ENCODE measurements around the gene SNRPD3.

The SNRPD3 gene

GRCh38 chr22:24519496-24519895, 36.3 kb upstream of the SNRPD3 start:
- H3K9ac ChIP-seq (ENCODE audit: low read length): no peak overlapping the region
- H3K79me2 ChIP-seq (ENCODE audit: control insufficient read depth, insufficient read depth, low read length, poor library complexity): no peaks in the 10 kb centered on the region
- DNase-seq: no peak
- H3K14ac ChIP-seq (ENCODE audit: low read length): no peak overlapping the region
- H4K12ac ChIP-seq (ENCODE audit: low read depth, low read length): no peak overlapping the region
- no peak overlapping the region for H3K4ac ChIP-seq (ENCODE audit: low read depth, low read length)
- no peak overlapping the region for H3K4me2 ChIP-seq (ENCODE audit: low read length)
- H4K8ac ChIP-seq (ENCODE audit: low read depth, low read length): no peak overlapping the region
- no CpG with 5 or more reads among the region's 5 CpGs for WGBS (ENCODE audit: extremely low coverage, insufficient coverage, insufficient read length)
- no peak overlapping the region for H2BK120ac ChIP-seq (ENCODE audit: insufficient read depth, low read length, poor library complexity)
- H3K27me3 ChIP-seq (ENCODE audit: insufficient read depth, low read length): no peaks in the 10 kb centered on the region
- peaks cover 3 to 8% of the 10 kb centered on the region in 2 experiments for H3K4me1 ChIP-seq (ENCODE audit: control insufficient read depth in 1 of 2, insufficient read depth in 2 of 2, low read length in 2 of 2)
- H3K27ac ChIP-seq (ENCODE audit: low read depth, low read length): no peak overlapping the region
- H2BK12ac ChIP-seq (ENCODE audit: low read length): no peak overlapping the region
- peaks cover 2% of the 10 kb centered on the region for H3K79me1 ChIP-seq (ENCODE audit: low read length)
- H2AK5ac ChIP-seq (ENCODE audit: low read length): no peak overlapping the region
- H3K23ac ChIP-seq (ENCODE audit: low read length): no peak overlapping the region
- no peak overlapping the region for H3K18ac ChIP-seq (ENCODE audit: low read length)
- no peak overlapping the region for H4K91ac ChIP-seq (ENCODE audit: low read depth, low read length)
- H3K9me3 ChIP-seq (ENCODE audit: insufficient read depth, low read depth, low read length): no peaks in the 10 kb centered on the region
- H3K4me3 ChIP-seq (ENCODE audit: low read depth, low read length): no peak overlapping the region
- no peaks in the 10 kb centered on the region for H3K36me3 ChIP-seq (ENCODE audit: control insufficient read depth in 1 of 2, insufficient read depth in 2 of 2, low read length in 2 of 2)
- no peak overlapping the region for H2AFZ ChIP-seq (ENCODE audit: insufficient read depth, low read length, poor library complexity)
- H2BK5ac ChIP-seq (ENCODE audit: low read depth, low read length, poor library complexity): no peak overlapping the region

GRCh38 chr22:24521791-24522245, 34.0 kb upstream of the SNRPD3 start:
- no peaks in the 10 kb centered on the region for H3K27me3 ChIP-seq (ENCODE audit: insufficient read depth, low read length)
- WGBS (ENCODE audit: extremely low coverage, insufficient coverage, insufficient read length): no CpG with 5 or more reads among the region's 8 CpGs
- H2BK5ac ChIP-seq (ENCODE audit: low read depth, low read length, poor library complexity): no peak overlapping the region
- no peaks in the 10 kb centered on the region for H3K79me2 ChIP-seq (ENCODE audit: control insufficient read depth, insufficient read depth, low read length, poor library complexity)
- no peaks in the 10 kb centered on the region for H3K9me3 ChIP-seq (ENCODE audit: insufficient read depth, low read depth, low read length)
- H3K4me3 ChIP-seq (ENCODE audit: low read depth, low read length): no peak overlapping the region
- H3K14ac ChIP-seq (ENCODE audit: low read length): no peak overlapping the region
- no peak overlapping the region for H3K18ac ChIP-seq (ENCODE audit: low read length)
- H2AFZ ChIP-seq (ENCODE audit: insufficient read depth, low read length, poor library complexity): no peak overlapping the region
- DNase-seq: peak; percentile 58 to 63
- H3K4me2 ChIP-seq (ENCODE audit: low read length): peak overlapping the region; percentile 31
- H2AK5ac ChIP-seq (ENCODE audit: low read length): no peak overlapping the region
- peaks cover 2% of the 10 kb centered on the region for H3K79me1 ChIP-seq (ENCODE audit: low read length)
- peak overlapping the region; percentile 5 for H2BK12ac ChIP-seq (ENCODE audit: low read length)
- H4K91ac ChIP-seq (ENCODE audit: low read depth, low read length): no peak overlapping the region
- H3K23ac ChIP-seq (ENCODE audit: low read length): no peak overlapping the region
- no peak overlapping the region for H4K12ac ChIP-seq (ENCODE audit: low read depth, low read length)
- H3K9ac ChIP-seq (ENCODE audit: low read length): no peak overlapping the region
- H3K4me1 ChIP-seq (ENCODE audit: control insufficient read depth in 1 of 2, insufficient read depth in 2 of 2, low read length in 2 of 2): peaks cover 11 to 18% of the 10 kb centered on the region in 2 experiments
- no peak overlapping the region for H4K8ac ChIP-seq (ENCODE audit: low read depth, low read length)
- no peak overlapping the region for H3K27ac ChIP-seq (ENCODE audit: low read depth, low read length)
- H2BK120ac ChIP-seq (ENCODE audit: insufficient read depth, low read length, poor library complexity): no peak overlapping the region
- H3K4ac ChIP-seq (ENCODE audit: low read depth, low read length): no peak overlapping the region
- no peaks in the 10 kb centered on the region for H3K36me3 ChIP-seq (ENCODE audit: control insufficient read depth in 1 of 2, insufficient read depth in 2 of 2, low read length in 2 of 2)

- H4K91ac ChIP-seq (ENCODE audit: low read depth, low read length): no peak overlapping the region
- H3K4ac ChIP-seq (ENCODE audit: low read depth, low read length): no peak overlapping the region
- no peak overlapping the region for H3K23ac ChIP-seq (ENCODE audit: low read length)
- H3K4me1 ChIP-seq (ENCODE audit: control insufficient read depth in 1 of 2, insufficient read depth in 2 of 2, low read length in 2 of 2): peaks cover 11 to 18% of the 10 kb centered on the region in 2 experiments
- no peak overlapping the region for H4K12ac ChIP-seq (ENCODE audit: low read depth, low read length)
- no peak overlapping the region for H3K4me3 ChIP-seq (ENCODE audit: low read depth, low read length)
- H3K9ac ChIP-seq (ENCODE audit: low read length): no peak overlapping the region
- H3K14ac ChIP-seq (ENCODE audit: low read length): no peak overlapping the region
- H2BK12ac ChIP-seq (ENCODE audit: low read length): no peak overlapping the region
- H2BK120ac ChIP-seq (ENCODE audit: insufficient read depth, low read length, poor library complexity): no peak overlapping the region
- H3K79me1 ChIP-seq (ENCODE audit: low read length): peaks cover 2% of the 10 kb centered on the region
- H3K27me3 ChIP-seq (ENCODE audit: insufficient read depth, low read length): no peaks in the 10 kb centered on the region
- H2AK5ac ChIP-seq (ENCODE audit: low read length): peak overlapping the region; percentile 62
- no peak overlapping the region for H2AFZ ChIP-seq (ENCODE audit: insufficient read depth, low read length, poor library complexity)
- H3K27ac ChIP-seq (ENCODE audit: low read depth, low read length): no peak overlapping the region
- no CpG with 5 or more reads among the region's 2 CpGs for WGBS (ENCODE audit: extremely low coverage, insufficient coverage, insufficient read length)
- H3K9me3 ChIP-seq (ENCODE audit: insufficient read depth, low read depth, low read length): no peaks in the 10 kb centered on the region
- H3K36me3 ChIP-seq (ENCODE audit: control insufficient read depth in 1 of 2, insufficient read depth in 2 of 2, low read length in 2 of 2): no peaks in the 10 kb centered on the region
- DNase-seq: no peak
- H2BK5ac ChIP-seq (ENCODE audit: low read depth, low read length, poor library complexity): no peak overlapping the region
- no peaks in the 10 kb centered on the region for H3K79me2 ChIP-seq (ENCODE audit: control insufficient read depth, insufficient read depth, low read length, poor library complexity)
- H3K4me2 ChIP-seq (ENCODE audit: low read length): no peak overlapping the region
- H3K18ac ChIP-seq (ENCODE audit: low read length): no peak overlapping the region
- H4K8ac ChIP-seq (ENCODE audit: low read depth, low read length): no peak overlapping the region
Measured at GRCh38 chr22:24523873-24524272, 31.9 kb upstream of the SNRPD3 start.

GRCh38 chr22:24525416-24526037, 30.3 kb upstream of the SNRPD3 start:
- no peak overlapping the region for H4K12ac ChIP-seq (ENCODE audit: low read depth, low read length)
- H2BK12ac ChIP-seq (ENCODE audit: low read length): peak overlapping the region; percentile 34
- no peak overlapping the region for H3K27ac ChIP-seq (ENCODE audit: low read depth, low read length)
- H3K9me3 ChIP-seq (ENCODE audit: insufficient read depth, low read depth, low read length): no peaks in the 10 kb centered on the region
- H2BK120ac ChIP-seq (ENCODE audit: insufficient read depth, low read length, poor library complexity): no peak overlapping the region
- peaks cover 11 to 18% of the 10 kb centered on the region in 2 experiments for H3K4me1 ChIP-seq (ENCODE audit: control insufficient read depth in 1 of 2, insufficient read depth in 2 of 2, low read length in 2 of 2)
- H3K27me3 ChIP-seq (ENCODE audit: insufficient read depth, low read length): no peaks in the 10 kb centered on the region
- H3K18ac ChIP-seq (ENCODE audit: low read length): no peak overlapping the region
- no peak overlapping the region for H3K4ac ChIP-seq (ENCODE audit: low read depth, low read length)
- H3K4me3 ChIP-seq (ENCODE audit: low read depth, low read length): no peak overlapping the region
- H2AFZ ChIP-seq (ENCODE audit: insufficient read depth, low read length, poor library complexity): no peak overlapping the region
- no peak overlapping the region for H3K14ac ChIP-seq (ENCODE audit: low read length)
- H4K91ac ChIP-seq (ENCODE audit: low read depth, low read length): no peak overlapping the region
- H3K4me2 ChIP-seq (ENCODE audit: low read length): peak overlapping the region; percentile 6
- DNase-seq: peak; percentile 86 to 95
- no peak overlapping the region for H3K9ac ChIP-seq (ENCODE audit: low read length)
- H2BK5ac ChIP-seq (ENCODE audit: low read depth, low read length, poor library complexity): no peak overlapping the region
- H3K79me1 ChIP-seq (ENCODE audit: low read length): peaks cover 2% of the 10 kb centered on the region
- H3K23ac ChIP-seq (ENCODE audit: low read length): no peak overlapping the region
- no peaks in the 10 kb centered on the region for H3K79me2 ChIP-seq (ENCODE audit: control insufficient read depth, insufficient read depth, low read length, poor library complexity)
- no peaks in the 10 kb centered on the region for H3K36me3 ChIP-seq (ENCODE audit: control insufficient read depth in 1 of 2, insufficient read depth in 2 of 2, low read length in 2 of 2)
- no CpG with 5 or more reads among the region's 12 CpGs for WGBS (ENCODE audit: extremely low coverage, insufficient coverage, insufficient read length)
- H4K8ac ChIP-seq (ENCODE audit: low read depth, low read length): no peak overlapping the region
- H2AK5ac ChIP-seq (ENCODE audit: low read length): no peak overlapping the region
